Kidney tubule cell (primary cell): ENCODE data around the gene ADCY9.

ENCODE experiments used
- DNase-seq: peaks from one replicate; pipeline ENCODE4 v3.0.0-alpha.2; 2018; ENCODE audit warnings: low spot score

The ADCY9 gene

GRCh38 chr16:4123616-4124300, 7.5 kb upstream of the ADCY9 start:
- DNase-seq = no peak

GRCh38 chr16:4120176-4120575, 3.9 kb upstream of the ADCY9 start:
- DNase-seq = no peak

- DNase-seq = no peak
These were observed 972 bp upstream of the ADCY9 start for GRCh38 chr16:4117250-4117578.

GRCh38 chr16:4115949-4116318, 308 bp downstream of the ADCY9 start:
- no peak for DNase-seq

- DNase-seq = peak; percentile 70
These were observed 863 bp downstream of the ADCY9 start for GRCh38 chr16:4115209-4115948.

GRCh38 chr16:4114257-4115208, 1.7 kb downstream of the ADCY9 start:
- DNase-seq = peak; percentile 23

GRCh38 chr16:4113358-4114256, 2.6 kb downstream of the ADCY9 start:
- no peak for DNase-seq

- DNase-seq = peak; percentile 35
These were observed 4.2 kb downstream of the ADCY9 start for GRCh38 chr16:4111748-4112696.

GRCh38 chr16:4110680-4111079, 5.6 kb downstream of the ADCY9 start:
- DNase-seq = no peak

- no peak for DNase-seq
These were observed 6.2 kb downstream of the ADCY9 start for GRCh38 chr16:4110065-4110464.

GRCh38 chr16:4109250-4109736, 6.9 kb downstream of the ADCY9 start:
- peak; percentile 48 for DNase-seq

- no peak for DNase-seq
These were observed 9.7 kb downstream of the ADCY9 start for GRCh38 chr16:4106516-4106915.

- no peak for DNase-seq
These were observed 10.4 kb downstream of the ADCY9 start for GRCh38 chr16:4105848-4106247.

GRCh38 chr16:4103745-4104144, 12.5 kb downstream of the ADCY9 start:
- no peak for DNase-seq

GRCh38 chr16:4101421-4102219, 14.6 kb downstream of the ADCY9 start:
- no peak for DNase-seq

GRCh38 chr16:4098501-4098900, 17.7 kb downstream of the ADCY9 start:
- DNase-seq = no peak

GRCh38 chr16:4097826-4098240, 18.4 kb downstream of the ADCY9 start:
- DNase-seq = no peak

- no peak for DNase-seq
These were observed 19.7 kb downstream of the ADCY9 start for GRCh38 chr16:4096509-4096908.

GRCh38 chr16:4094127-4094773, 22.0 kb downstream of the ADCY9 start:
- DNase-seq = no peak
